Stimulated activated CD8-positive, alpha-beta memory T cell treated with anti-CD3 and anti-CD28 coated beads, Interleukin-4, amount 100 ng/mL, for 24 hours (primary cell): ENCODE results near the gene PPP2R5E.
A peak's percentile ranks its signal among the peaks of the same experiment; 100 is the strongest.
"Not testable (repeated sequence)": the region's sequence is repeated elsewhere in the genome, so short reads cannot be mapped to it uniquely, and the experiment has no call there.

Source experiments
- DNase-seq: peaks from one replicate; pipeline ENCODE4 v3.0.0-alpha.2; 2020; ENCODE audit warnings: low read depth

Gene PPP2R5E

GRCh38 chr14:63543000-63543825, at the start of gene PPP2R5E:
Gene PPP2R5E (minus strand): TSS chr14:63543377. CDS start chr14:63539685, 3,692 bp downstream.
- peak; percentile 94 for DNase-seq

DNA sequence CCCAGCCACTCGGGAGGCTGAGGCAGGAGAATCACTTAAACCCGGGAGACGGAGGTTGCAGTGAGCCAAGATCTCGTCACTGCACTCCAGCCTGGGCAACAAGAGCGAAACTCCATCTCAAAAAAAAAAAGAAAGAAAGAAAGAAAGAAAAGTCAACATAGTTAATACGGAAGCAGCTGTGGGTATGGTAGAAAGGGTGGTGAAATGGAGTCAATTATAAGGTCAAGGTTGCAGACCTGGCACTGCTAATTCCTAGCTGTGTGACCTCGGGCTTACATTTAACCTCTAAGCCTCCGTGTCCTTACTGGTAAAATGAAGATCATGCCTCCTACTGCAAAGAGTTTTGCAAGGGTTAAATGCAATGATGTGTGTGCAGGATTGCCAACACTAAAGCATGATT, 39.9 kb upstream of the PPP2R5E start:
- not testable (repeated sequence) for DNase-seq

DNA sequence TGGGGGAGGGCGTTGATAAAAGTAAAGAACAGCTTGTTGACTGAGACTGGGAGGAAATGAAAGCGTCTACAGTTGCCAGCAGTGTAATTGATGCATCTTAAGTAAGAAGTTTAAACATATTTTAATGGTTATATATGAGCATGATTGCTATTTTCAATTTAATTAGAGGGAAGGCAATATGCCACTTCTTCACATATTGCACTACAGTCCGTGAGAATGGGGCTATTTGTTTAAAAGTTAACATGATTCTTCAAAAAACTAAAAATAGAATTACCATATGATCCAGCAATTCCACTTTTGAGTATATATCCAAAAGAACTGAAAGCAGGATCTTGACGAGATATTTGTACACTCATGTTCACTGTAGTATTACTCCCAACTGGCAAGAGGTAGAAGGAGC, 38.3 kb upstream of the PPP2R5E start:
- DNase-seq, result no peak

- DNase-seq, result no peak
These were observed 35.1 kb upstream of the PPP2R5E start for GRCh38 chr14:63578300-63578699.

- DNase-seq, result no peak
These were observed 30.4 kb upstream of the PPP2R5E start for GRCh38 chr14:63573581-63573980.

DNA sequence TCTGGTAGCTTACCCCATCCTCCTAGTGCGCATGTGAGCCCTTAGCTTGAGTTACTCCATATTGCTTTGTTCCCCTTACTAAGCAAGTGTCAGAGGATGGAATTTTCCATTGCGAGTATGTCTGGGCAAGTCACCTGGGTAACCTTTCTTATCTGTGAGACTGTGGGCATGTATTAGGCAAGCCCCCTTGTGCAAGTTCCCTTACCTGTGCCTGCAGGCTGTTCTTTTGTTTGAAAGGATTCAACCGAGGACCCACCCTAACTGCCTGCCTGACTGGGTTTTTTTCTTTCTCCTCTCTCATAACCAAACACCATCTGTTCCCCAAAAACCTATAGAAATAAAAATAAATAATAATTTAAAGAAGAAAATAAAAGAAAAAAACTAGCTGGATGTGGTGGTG, 22.3 kb upstream of the PPP2R5E start:
- DNase-seq, result no peak

GRCh38 chr14:63564318-63564717, 21.1 kb upstream of the PPP2R5E start:
- no peak for DNase-seq

DNA sequence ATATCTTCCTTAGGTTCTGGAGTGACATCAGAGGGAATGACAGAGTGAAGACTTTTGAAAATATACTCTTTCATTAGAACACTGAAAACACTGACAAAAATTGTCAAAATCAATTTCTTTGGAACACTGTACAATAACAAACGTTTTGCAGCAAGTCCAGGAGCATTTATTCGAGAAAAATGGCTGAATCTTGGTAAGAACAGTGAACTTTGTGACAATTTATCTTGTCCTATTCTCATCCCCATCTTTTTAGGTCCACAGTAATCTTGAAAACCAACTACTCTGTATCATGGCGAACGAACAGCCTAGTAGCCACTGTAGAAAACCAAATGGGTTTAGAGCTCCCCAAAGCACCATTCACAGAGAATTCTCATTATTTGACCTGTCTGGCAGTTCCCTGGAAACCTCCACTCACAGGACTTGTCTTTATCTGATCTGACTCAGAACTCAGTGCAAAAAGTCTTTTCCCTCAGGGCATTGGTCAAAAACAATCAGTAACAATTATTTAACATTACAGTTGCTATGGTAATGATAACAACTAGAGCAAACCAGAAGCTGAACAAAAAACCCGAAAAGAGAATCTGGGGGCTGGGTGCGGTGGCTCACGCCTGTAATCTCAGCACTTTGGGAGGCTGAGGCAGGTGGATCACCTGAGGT, 20.3 kb upstream of the PPP2R5E start:
- no peak for DNase-seq

- no peak for DNase-seq
These were observed 19.2 kb upstream of the PPP2R5E start for GRCh38 chr14:63562405-63562804.

GRCh38 chr14:63555572-63555971, 12.4 kb upstream of the PPP2R5E start:
- no peak for DNase-seq

DNA sequence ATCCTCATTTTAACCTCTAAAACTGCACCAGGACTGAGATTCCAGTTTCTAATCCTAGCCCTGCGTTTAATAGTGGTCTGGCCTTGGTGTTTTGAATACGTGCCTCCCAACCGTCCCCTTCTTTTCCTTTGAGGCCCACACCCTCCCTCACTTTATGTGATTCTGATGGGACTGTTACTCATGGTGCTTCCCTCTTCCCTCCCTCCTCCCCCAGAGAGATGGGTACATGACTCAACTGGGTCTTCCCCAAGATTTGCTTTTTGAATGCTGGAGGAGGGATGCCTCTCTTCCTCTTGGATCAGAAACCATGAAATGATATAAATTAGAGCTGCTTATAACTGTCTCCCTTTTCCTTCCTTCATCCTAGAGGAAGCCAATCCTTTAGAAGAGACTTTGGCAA, 8.2 kb upstream of the PPP2R5E start:
- no peak for DNase-seq

GRCh38 chr14:63547798-63548335, 4.7 kb upstream of the PPP2R5E start:
- DNase-seq, result no peak

GRCh38 chr14:63545431-63545830, 2.3 kb upstream of the PPP2R5E start:
- DNase-seq, result no peak

- no peak for DNase-seq
These were observed 1.6 kb upstream of the PPP2R5E start for GRCh38 chr14:63544591-63545299.

- no peak for DNase-seq
These were observed 739 bp upstream of the PPP2R5E start for GRCh38 chr14:63543826-63544406.

DNA sequence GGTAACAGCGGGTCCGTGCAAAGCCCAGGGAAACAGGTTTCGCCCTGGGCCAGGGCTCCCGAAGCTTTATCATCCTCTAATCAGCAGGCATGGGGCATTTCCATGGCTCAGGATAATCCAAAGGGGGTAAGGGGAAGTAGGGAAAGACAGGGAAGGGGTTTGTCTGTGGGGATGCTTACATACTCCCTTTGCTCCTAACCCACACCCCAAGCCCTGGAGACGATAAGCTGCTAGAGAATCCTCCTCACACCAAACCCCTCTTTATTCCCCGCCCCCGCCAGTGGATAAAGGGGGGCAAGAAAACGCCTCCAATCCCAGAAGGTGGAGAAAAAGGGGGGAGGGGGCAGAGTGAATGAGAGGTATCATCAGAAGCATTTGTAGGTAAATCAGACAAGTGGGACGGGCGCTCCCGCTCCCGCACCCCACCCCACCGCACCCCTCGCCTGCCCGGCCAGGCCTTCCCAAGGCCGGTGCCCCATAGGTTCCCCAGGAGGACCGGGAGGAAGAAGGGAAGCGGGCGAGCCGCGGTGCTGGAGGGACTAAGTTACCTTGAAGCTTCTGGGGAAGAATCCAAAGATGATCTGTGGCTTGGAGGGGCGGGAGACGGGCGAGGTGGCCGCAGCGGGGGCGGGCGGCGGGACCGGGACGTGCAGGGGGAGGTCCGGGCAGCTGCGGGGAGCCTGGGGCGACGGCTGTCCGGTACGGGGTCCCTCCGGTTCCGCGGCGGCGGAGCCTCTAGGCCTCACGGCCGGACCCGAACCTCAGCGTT, 762 bp downstream of the PPP2R5E start:
- no peak for DNase-seq

GRCh38 chr14:63535918-63536317, 7.3 kb downstream of the PPP2R5E start:
- no peak for DNase-seq

GRCh38 chr14:63533474-63533873, 9.7 kb downstream of the PPP2R5E start:
- no peak for DNase-seq

DNA sequence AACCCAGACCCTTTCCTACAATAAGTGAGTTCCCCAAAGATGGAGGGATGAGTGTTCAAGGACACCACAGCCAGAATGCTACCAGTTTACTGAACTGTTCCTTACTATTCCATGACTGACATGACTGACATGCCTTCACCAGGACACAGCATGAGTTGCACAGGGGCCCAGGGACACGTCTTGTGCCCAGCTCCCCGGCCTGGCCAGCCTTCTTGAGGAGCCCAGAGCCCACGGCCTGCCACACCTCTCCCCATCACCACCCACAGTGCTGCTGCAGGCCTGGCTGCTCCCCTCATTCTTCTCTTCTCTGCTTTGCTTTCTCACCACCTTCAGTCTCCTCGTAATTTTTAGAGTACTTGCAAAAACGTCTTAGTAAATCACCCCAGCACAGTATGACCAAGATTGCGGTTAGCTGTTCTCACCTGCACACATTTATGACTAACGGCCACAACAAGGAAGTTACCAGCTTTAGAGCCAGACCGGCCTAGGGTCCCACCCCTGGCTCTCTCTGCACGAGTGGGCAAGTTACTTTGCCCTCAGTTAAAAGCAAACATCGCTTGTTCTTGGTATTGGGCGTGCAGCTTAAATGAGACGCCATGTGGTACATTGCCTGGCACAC, 18.5 kb downstream of the PPP2R5E start:
- DNase-seq, result no peak

GRCh38 chr14:63523735-63524426, 19.3 kb downstream of the PPP2R5E start:
- no peak for DNase-seq
